HK-2 (cell line): Measurements from ENCODE around the gene ALOXE3.
"Not testable (repeated sequence)": the region's sequence is repeated elsewhere in the genome, so short reads cannot be mapped to it uniquely, and the experiment has no call there.

ENCODE experiments used
- DNase-seq: peaks from one replicate; pipeline ENCODE4 v3.0.0-alpha.2; 2018; ENCODE audit not compliant: unreplicated experiment

Gene ALOXE3

GRCh38 chr17:8072341-8072728 lies 46.0 kb downstream of the ALOXE3 start:
- DNase-seq, result no peak

DNA sequence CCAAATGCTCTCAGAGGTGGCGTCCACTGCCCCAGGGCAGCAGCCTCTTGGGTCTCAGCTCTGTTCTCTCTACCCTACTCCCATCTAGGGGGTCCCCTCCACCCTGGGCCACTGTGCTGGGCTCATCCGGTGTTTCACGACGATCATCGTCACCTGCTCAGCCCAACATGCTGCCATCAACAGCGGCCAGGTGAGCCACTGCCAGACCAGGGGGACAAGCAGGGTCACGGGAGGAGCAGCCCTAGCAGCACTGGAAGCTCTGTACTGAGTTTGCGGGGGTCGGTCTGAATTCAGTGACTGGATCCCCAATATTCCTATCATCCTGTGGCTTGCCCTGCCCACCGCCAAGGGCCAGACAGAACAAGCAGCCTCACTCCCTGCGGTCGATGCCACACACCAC lies 46.8 kb downstream of the ALOXE3 start:
- DNase-seq, result no peak

DNA sequence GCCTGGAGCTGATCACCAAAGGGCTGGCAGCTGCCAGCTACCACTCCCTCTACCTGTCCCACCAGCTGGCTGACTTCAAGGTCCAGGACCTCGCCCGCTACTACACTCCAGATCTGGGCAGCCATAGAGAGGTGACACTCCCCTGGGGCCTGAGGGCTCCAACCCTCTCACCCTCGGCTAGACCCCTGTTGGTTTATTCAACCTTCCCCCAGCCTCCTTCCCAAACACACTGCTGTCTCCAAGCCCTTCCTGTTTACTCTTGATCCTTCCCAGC lies 48.8 kb downstream of the ALOXE3 start:
- no peak for DNase-seq

DNA sequence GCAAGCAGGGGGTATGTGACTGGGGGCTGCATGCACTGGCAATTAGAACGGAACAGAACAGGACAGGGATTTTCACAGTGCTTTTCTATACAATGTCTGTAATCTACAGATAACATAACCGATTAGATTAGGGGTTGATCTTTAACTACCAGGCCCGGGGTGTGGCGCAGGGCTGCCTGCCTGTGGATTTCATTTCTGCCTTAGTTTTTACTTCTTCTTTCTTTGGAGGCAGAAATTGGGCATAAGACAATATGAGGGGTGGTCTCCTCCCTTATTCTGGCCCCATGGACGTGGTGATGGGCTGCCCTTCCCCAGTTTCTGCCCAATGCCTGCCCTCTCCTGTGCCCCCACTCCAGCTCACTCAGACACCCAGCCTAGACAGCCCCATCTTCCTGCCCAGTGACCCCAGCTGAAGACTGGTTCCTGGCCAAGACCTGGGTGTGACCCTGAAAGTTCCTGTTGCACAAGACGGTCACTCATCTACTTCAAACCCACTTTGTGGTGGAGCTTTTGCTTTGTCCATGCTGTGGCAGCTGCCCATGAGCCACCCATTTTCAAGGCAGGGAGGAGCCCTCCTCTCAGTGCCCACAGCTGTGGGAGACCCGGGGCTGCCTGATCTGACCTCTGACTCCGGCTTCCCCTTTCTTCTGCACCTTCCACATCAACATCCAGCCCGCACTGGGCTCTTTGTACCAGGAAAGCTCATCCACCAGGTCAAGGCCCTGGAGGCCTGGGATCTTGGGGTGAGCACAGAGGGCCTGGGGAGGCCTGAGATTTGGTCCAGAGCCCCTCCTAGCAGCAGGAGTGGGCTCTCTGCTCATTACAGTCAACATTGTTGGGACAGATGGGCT lies 49.4 kb downstream of the ALOXE3 start:
- DNase-seq, result no peak

- DNase-seq, result no peak
Observed at GRCh38 chr17:8067806-8068205, 50.5 kb downstream of the ALOXE3 start.

DNA sequence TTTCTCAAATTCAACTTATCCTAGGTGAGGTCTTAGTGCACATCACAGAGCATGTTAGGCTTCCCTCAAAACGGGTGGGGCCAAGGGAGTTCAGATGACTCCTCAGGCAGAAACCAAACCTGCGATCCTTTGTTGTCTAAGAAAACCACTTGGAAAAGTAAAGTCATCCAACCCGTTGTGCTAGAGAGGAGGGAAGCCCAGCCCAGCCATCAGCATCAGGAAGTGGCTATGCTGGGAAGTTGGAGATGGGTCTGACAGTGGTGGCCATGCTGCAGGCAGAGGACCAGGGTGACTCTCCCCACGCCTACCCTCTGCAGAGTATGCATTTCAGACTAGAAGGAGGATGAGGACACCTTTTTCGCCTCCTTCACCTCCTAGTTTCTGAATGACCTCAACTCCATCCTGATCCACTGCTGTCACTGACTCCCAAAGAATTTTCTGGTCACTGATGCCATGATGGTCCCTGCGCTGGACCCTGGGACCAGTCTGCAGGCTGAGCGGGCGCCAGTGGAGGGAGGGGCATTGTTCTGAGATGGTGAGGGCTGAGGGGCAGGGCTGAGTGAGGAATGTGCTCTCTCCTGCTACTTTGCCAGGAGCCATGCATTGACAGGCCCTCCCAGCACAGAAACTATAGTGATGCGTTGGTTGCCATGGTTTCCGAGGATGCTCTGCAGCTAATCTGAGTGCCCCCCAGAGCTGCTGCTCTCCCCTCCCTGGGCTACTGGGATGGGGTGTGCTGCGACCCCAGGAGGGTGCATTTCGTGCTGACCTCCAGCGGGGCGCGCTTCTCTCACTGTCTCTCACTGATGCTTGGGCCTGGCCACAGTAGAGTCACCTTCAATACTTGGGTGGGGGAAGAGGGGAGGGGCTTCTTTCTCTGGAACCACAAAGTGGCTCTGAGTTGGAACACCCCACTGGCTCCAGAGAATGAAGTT lies 51.2 kb downstream of the ALOXE3 start:
- no peak for DNase-seq

- no peak for DNase-seq
Observed at GRCh38 chr17:8064561-8065019, 53.7 kb downstream of the ALOXE3 start.

GRCh38 chr17:8063761-8064534 lies 54.4 kb downstream of the ALOXE3 start:
- no peak for DNase-seq

DNA sequence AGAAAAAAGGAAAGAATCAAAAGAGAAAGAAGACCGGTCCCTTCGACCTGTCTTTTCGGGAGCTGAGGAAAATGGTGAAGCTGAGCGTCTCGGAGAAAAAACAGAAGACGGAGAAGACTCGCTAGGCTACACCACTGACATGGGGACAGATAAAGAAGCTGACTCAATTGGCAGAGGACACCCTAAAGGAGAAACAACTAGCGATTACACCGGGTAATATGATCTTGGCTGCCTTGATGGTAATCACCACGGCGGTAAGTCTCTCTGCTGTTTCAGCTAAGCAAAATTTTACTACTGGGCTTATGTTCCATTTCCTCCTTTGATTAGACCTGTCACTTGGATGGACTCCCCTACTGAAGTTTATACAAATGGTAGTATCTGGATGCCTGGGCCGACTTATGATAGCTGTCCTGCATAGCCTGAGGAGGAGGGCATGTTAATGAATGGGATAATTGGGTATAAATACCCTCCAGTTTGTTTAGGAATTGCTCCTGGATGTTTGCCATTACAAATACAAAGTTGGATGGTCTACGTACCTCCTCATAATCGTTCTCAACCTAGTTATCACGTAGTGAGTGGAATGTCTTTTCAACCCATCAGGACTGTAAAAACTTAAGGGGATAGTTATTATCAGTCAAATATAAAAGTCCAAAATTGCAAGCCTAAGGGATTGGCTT lies 55.4 kb downstream of the ALOXE3 start:
- no peak for DNase-seq

GRCh38 chr17:8062435-8062806 lies 55.9 kb downstream of the ALOXE3 start:
- DNase-seq, result no peak

DNA sequence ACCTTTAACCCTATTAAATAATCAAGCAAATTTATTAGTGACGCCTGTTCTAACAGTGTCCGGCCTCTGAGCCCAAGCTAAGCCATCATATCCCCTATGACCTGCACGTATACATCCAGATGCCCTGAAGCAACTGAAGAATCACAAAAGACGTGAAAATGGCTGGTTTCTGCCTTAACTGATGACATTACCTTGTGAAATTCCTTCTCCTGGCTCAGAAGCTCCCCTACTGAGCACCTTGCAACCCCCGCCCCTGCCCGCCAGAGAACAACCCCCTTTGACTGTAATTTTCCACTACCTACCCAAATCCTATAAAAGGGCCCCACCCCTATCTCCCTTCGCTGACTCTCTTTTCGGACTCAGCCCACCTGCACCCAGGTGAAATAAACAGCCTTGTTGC lies 56.5 kb downstream of the ALOXE3 start:
- DNase-seq, result not testable (repeated sequence)

- DNase-seq, result peak; percentile 50
Observed at GRCh38 chr17:8060274-8060673, 58.0 kb downstream of the ALOXE3 start.

DNA sequence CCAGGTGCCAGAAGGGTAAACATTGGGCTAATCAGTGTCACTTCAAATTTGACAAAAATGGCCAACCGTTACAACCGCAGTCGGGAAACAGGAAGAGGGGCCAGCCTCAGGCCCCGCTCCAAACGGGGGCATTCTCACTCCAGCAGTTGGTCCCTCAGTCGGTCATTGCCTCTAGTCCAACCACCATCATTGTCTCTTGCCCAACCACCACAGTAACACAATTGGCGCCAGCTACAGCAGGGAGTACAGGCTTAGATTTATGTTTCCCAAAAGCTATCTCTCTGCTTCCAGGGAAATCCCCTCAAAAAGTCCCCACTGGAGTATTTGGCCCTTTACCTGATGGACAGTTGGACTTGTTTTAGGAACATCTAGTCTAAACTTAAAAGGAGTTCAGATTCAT lies 59.2 kb downstream of the ALOXE3 start:
- DNase-seq, result no peak

DNA sequence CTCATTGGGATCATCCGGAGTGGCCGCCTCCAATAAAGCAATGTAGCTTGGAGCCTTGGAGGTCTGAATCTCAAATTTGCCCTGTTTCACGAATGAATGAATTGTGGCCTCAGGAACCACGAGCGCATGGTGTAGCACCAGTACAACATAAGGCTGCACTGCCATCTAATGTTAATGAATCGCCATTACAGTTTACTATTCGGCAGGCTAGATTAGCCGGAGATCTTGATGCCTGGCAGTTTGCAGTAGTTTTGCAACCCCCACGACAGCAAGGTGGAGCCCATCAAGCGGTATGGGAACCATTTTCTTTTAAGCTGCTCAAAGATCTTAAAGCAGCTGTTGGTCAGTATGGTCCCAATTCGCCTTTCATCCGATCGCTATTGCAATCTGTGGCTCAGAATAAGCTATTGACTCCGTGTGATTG lies 60.6 kb downstream of the ALOXE3 start:
- peak; percentile 43 for DNase-seq

- DNase-seq, result no peak
Observed at GRCh38 chr17:8056976-8057625, 61.2 kb downstream of the ALOXE3 start.

DNA sequence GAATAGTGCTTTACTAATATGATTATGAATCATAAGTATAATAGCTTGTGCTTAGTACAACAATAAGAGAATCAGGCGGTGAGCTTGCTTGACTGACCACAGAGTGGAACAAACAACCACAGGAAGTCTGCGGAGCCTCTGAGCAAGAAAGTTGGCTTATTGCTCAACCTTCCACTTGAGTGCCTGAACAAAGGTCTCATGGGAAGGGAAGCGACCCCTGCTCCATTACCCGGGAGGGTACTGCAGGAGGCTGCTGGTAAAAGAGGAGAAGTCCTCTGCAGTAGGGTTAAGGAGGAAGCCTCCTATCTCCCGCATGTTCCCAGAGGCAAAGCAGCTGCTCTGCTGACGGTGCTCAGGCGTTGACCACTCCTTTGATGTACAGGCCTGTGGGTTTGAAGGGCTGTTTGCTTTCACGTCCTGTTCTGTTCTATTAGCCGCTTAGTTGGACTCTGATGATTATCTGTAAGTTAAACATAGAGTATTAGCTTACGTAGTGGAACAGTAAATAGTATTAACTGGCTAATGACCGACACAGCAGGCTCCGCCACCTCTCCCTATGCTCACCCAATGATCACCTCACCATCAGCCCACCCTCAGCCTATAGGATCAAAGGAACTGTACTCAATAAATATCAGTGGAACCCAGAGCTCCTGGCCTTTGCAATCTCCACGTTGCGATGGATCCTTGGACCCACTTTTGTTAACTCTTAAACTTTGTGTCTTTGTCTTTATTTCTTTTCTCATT lies 61.9 kb downstream of the ALOXE3 start:
- peak; percentile 24 for DNase-seq

DNA sequence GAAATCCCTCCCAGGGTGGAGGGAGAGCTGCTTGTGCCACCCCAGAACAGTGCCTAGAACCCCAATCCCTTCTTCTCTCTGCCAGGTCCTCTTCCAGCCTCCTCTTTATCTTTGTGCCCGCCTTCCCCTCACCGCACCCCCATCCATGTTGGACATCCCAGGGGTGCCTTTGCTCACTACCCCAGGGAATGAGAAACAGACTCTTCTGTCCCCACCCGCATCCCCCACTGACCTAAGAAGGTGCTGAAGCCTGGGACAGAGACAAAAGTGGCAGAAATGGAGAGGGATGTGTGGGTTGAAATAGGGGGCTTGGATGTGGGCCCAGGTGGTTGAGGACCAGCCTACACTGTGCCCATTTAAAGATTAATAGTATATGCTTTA lies 62.5 kb downstream of the ALOXE3 start:
- DNase-seq, result no peak

- DNase-seq, result no peak
Observed at GRCh38 chr17:8053600-8053999, 64.7 kb downstream of the ALOXE3 start.

- DNase-seq, result no peak
Observed at GRCh38 chr17:8052256-8053252, 65.8 kb downstream of the ALOXE3 start.
